ENCODE data around the gene C12orf43. TPM values are rescaled to one million over a fixed set of nuclear protein-coding genes. Genes with fewer than 3 reads are reported as not detected.

The C12orf43 gene
- total and polyA plus RNA-seq, 2 donors (not counting 1 experiment from before 2014, with no cell fraction given) = 6.7 to 18.9 TPM

DNA sequence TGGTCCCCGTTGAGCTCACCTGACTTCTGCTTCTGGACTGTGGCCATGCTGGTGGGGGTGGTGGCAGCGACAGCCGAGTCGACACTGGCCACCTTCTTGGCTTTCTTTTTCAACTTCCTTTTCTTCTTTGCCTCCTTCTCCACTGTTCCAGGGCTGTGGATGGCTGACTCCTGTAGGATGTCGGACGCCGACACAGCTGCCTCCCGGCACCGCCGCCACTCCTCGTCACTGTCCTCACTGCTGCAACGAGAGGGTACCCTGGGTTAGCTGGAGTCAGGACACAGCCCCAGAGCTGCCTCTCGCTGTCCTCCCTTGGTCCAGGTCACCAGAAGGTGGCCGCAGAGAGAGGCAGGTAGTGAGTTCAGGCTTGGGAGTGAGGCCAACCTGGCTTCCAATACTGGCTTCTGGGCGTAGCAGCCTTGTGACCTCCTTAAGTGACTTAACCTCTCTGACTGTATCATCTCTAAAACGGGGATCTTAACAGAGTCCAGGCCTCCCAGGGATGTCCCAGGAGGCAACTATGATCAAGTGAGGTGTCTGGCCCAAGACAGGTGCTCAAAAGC, 12.0 kb downstream of the C12orf43 start:
- no peaks in the 10 kb centered on the region for H3K9me3 Mint-ChIP-seq (ENCODE audit: insufficient read depth)
- H3K4me3 Mint-ChIP-seq = no peak overlapping the region
- Histone ChIP-seq H3K9ac (ENCODE audit: low read length) (no peak overlapping the region), H3K79me2 (ENCODE audit: control insufficient read depth, insufficient read depth, low read length) (no peaks in the 10 kb centered on the region), H2AFZ (ENCODE audit: insufficient read depth, low read depth, low read length, poor library complexity, severe bottlenecking) (no peak overlapping the region), H3K4me1 (ENCODE audit: control insufficient read depth in 2 of 2, insufficient read depth in 2 of 2, low read length in 2 of 2) (no peaks in the 10 kb centered on the region), H3K9me3 (ENCODE audit: control extremely low read depth in 1 of 3, control insufficient read depth in 2 of 3, insufficient read depth in 1 of 3, low read length in 2 of 3) (no peaks in the 10 kb centered on the region), H3K4me2 (replicated peaks; ENCODE audit: low read depth, low read length, poor library complexity, severe bottlenecking) (no peak overlapping the region), H4K20me1 (ENCODE audit: control insufficient read depth, insufficient read depth, low read length, poor library complexity, severe bottlenecking) (no peaks in the 10 kb centered on the region), H3K27me3 (replicated peaks in 1 of 4; ENCODE audit: control extremely low read depth in 1 of 4, control insufficient read depth in 3 of 4, insufficient read depth in 4 of 4, low read length in 3 of 4) (no peaks in the 10 kb centered on the region), H3K4me3 (ENCODE audit: control extremely low read depth in 1 of 5, extremely low read depth in 1 of 5, insufficient read depth in 1 of 5, low read depth in 2 of 5, low read length in 4 of 5) (no peak overlapping the region), H3K27ac (ENCODE audit: low read length in 2 of 2) (no peak overlapping the region), H3K36me3 (replicated peaks in 1 of 2; ENCODE audit: control extremely low read depth in 1 of 2, control insufficient read depth in 1 of 2, extremely low read depth in 1 of 2, insufficient read depth in 2 of 2, low read length in 1 of 2) (peaks cover 4 to 47% of the 10 kb centered on the region in 2 experiments)
- 95% methylated on average over 14 of the region's 16 CpGs for WGBS (ENCODE audit: insufficient coverage)
- H3K27ac Mint-ChIP-seq = no peak overlapping the region
- no peak for DNase-seq
- TF ChIP-seq EZH2 (IDR thresholded peaks at IDR 0.05; ENCODE audit: borderline replicate concordance, insufficient read depth, low read depth, low read length, poor library complexity, severe bottlenecking) = no peak
- TF ChIP-seq, protein P1, sequence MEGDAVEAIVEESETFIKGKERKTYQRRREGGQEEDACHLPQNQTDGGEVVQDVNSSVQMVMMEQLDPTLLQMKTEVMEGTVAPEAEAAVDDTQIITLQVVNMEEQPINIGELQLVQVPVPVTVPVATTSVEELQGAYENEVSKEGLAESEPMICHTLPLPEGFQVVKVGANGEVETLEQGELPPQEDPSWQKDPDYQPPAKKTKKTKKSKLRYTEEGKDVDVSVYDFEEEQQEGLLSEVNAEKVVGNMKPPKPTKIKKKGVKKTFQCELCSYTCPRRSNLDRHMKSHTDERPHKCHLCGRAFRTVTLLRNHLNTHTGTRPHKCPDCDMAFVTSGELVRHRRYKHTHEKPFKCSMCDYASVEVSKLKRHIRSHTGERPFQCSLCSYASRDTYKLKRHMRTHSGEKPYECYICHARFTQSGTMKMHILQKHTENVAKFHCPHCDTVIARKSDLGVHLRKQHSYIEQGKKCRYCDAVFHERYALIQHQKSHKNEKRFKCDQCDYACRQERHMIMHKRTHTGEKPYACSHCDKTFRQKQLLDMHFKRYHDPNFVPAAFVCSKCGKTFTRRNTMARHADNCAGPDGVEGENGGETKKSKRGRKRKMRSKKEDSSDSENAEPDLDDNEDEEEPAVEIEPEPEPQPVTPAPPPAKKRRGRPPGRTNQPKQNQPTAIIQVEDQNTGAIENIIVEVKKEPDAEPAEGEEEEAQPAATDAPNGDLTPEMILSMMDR (IDR thresholded peaks at IDR 0.05) = no peak
- H3K4me1 Mint-ChIP-seq = no peaks in the 10 kb centered on the region
- CTCF ChIA-PET = no interaction called here
- no peaks in the 10 kb centered on the region for H3K27me3 Mint-ChIP-seq
- no peak for ATAC-seq (ENCODE audit: low read depth)
- POLR2A ChIA-PET = no interaction called here
- intact Hi-C loops (cut with micrococcal nuclease) = no loop called here

DNA sequence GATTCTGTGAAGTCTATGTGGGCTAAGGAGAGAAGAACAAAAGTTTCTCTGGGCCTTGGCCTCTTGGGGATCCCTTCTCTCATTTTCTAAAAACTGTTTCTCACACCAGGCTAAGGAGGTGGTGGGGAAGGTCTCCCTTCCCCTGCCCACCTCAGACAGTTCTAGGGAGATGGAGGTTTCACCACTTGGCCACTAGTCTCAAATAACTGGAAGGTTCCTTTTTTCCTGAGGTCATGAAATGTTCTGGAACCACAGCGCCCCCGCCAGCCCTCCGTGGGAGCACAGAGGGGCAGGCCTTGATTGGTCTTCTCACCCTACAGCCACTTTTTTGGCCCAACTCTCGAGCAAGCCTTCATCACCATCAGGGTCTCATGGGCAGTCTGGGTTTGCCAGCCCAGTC, 12.6 kb downstream of the C12orf43 start:
- H3K9me3 ChIP-seq (ENCODE audit: control extremely low read depth in 1 of 3, control insufficient read depth in 2 of 3, insufficient read depth in 1 of 3, low read length in 2 of 3) = no peaks in the 10 kb centered on the region
- H3K4me1 ChIP-seq (ENCODE audit: control insufficient read depth in 2 of 2, insufficient read depth in 2 of 2, low read length in 2 of 2) = no peaks in the 10 kb centered on the region
- H2AFZ ChIP-seq (ENCODE audit: insufficient read depth, low read depth, low read length, poor library complexity, severe bottlenecking) = no peak overlapping the region
- H3K27ac Mint-ChIP-seq = no peak overlapping the region
- intact Hi-C loops (cut with micrococcal nuclease) = no loop called here
- ChIA-PET POLR2A (no interaction called here), CTCF (no interaction called here)
- no peaks in the 10 kb centered on the region for H3K27me3 Mint-ChIP-seq
- H3K4me3 Mint-ChIP-seq = no peak overlapping the region
- no peaks in the 10 kb centered on the region for H3K27me3 ChIP-seq (replicated peaks in 1 of 4; ENCODE audit: control extremely low read depth in 1 of 4, control insufficient read depth in 3 of 4, insufficient read depth in 4 of 4, low read length in 3 of 4)
- H3K36me3 ChIP-seq (replicated peaks in 1 of 2; ENCODE audit: control extremely low read depth in 1 of 2, control insufficient read depth in 1 of 2, extremely low read depth in 1 of 2, insufficient read depth in 2 of 2, low read length in 1 of 2) = peaks cover 4 to 42% of the 10 kb centered on the region in 2 experiments
- H3K4me1 Mint-ChIP-seq = no peaks in the 10 kb centered on the region
- no peaks in the 10 kb centered on the region for H3K79me2 ChIP-seq (ENCODE audit: control insufficient read depth, insufficient read depth, low read length)
- H3K9me3 Mint-ChIP-seq (ENCODE audit: insufficient read depth) = no peaks in the 10 kb centered on the region
- no peak for ATAC-seq (ENCODE audit: low read depth)
- H3K4me3 ChIP-seq (ENCODE audit: control extremely low read depth in 1 of 5, extremely low read depth in 1 of 5, insufficient read depth in 1 of 5, low read depth in 2 of 5, low read length in 4 of 5) = no peak overlapping the region
- no peak overlapping the region for H3K4me2 ChIP-seq (replicated peaks; ENCODE audit: low read depth, low read length, poor library complexity, severe bottlenecking)
- no peak overlapping the region for H3K9ac ChIP-seq (ENCODE audit: low read length)
- 90% methylated on average over 3 of the region's 4 CpGs for WGBS (ENCODE audit: insufficient coverage)
- H3K27ac ChIP-seq (ENCODE audit: low read length in 2 of 2) = no peak overlapping the region
- TF ChIP-seq EZH2 (IDR thresholded peaks at IDR 0.05; ENCODE audit: borderline replicate concordance, insufficient read depth, low read depth, low read length, poor library complexity, severe bottlenecking) = no peak
- TF ChIP-seq, protein P1 (IDR thresholded peaks at IDR 0.05) = no peak
- no peak for DNase-seq
- no peaks in the 10 kb centered on the region for H4K20me1 ChIP-seq (ENCODE audit: control insufficient read depth, insufficient read depth, low read length, poor library complexity, severe bottlenecking)
